ENCODE measurements around the gene POC1A. TPM values are rescaled to one million over a fixed set of nuclear protein-coding genes. Genes with fewer than 3 reads are reported as not detected.

POC1A gene
- total and polyA plus RNA-seq, 2 of the 8 experiments (the other 6 are each of a cell fraction or from before 2014, with no cell fraction given), result 35.7 to 39.2 TPM

DNA sequence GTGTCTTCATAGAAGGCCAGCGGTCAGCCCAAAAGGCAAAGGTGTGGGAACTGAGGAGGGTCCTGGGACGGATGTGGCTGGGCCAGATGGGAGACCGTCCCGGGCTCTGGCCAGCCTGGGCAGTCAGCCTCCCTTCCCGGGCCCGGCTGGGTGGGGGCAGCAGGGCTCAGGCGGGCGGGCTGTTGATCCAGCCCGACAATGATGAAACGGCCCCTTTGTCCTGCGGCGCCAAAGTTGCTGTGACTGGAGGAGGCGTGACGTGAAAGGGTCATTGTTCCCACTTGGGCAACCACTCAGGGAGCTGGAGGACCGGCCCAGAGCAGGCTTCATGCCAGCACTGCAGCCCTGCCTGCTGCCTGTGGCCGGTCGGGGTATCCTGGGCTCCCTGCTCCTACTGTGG is 114.4 kb downstream of the POC1A start:
- H4K91ac ChIP-seq (replicated peaks; ENCODE audit: insufficient read length, low read length), result no peak overlapping the region
- H3K79me1 ChIP-seq (ENCODE audit: low read depth, low read length), result no peaks in the 10 kb centered on the region
- H3K9me3 ChIP-seq (ENCODE audit: insufficient read depth in 2 of 2, low read depth in 1 of 2, low read length in 1 of 2), result no peaks in the 10 kb centered on the region
- no peak overlapping the region for H2BK5ac ChIP-seq (ENCODE audit: low read depth, low read length)
- no peak overlapping the region for H3K56ac ChIP-seq (replicated peaks; ENCODE audit: insufficient read length, low read depth, low read length)
- H2BK12ac ChIP-seq (ENCODE audit: low read depth, low read length), result no peak overlapping the region
- no peak overlapping the region for H3K4ac ChIP-seq (replicated peaks; ENCODE audit: insufficient read length, low read depth, low read length)
- H3K79me2 ChIP-seq (ENCODE audit: control insufficient read depth in 1 of 2, insufficient read depth in 2 of 2, low read length in 2 of 2), result no peaks in the 10 kb centered on the region
- no peaks in the 10 kb centered on the region for H3K27me3 ChIP-seq (replicated peaks in 1 of 4; ENCODE audit: control insufficient read depth in 3 of 4, extremely low read depth in 1 of 4, insufficient read depth in 3 of 4, low read length in 3 of 4)
- no peak overlapping the region for H2BK15ac ChIP-seq (ENCODE audit: low read length)
- H3K4me1 ChIP-seq (replicated peaks in 1 of 4; ENCODE audit: control insufficient read depth in 3 of 4, insufficient read depth in 4 of 4, low read length in 3 of 4), result peaks cover 0 to 4% (median 1%) of the 10 kb centered on the region in 4 experiments; a peak in 2 of 7 replicates
- H2AFZ ChIP-seq (ENCODE audit: low read length), result no peak overlapping the region
- no peak for FAIRE-seq
- WGBS, 2 experiments (ENCODE audit: extremely low coverage in 1 of 2, insufficient coverage in 1 of 2, insufficient read length in 1 of 2, insufficient replicate concordance in 2 of 2, low coverage in 1 of 2, low lambda C conversion rate in 2 of 2, missing lambda C conversion rate in 1 of 2), result 99% methylated on average over 12 of the region's 17 CpGs; no CpG with 5 or more reads in 1 of the 2 experiments
- CTCF ChIA-PET (ENCODE audit: partially characterized antibody), result interaction anchor here (1.0 to 33.0 kb wide), 7 partner anchors 11 to 104 kb away, joined by 3 to 984 read pairs (median 48); partner anchors contain the start of gene DUSP7
- no peak overlapping the region for H3K4me2 ChIP-seq (ENCODE audit: insufficient read depth in 1 of 2, low read depth in 2 of 2, low read length in 2 of 2)
- H2AK5ac ChIP-seq (ENCODE audit: low read depth, low read length), result no peak overlapping the region
- H3K36me3 ChIP-seq (ENCODE audit: control insufficient read depth in 2 of 4, insufficient read depth in 4 of 4, low read length in 3 of 4), result no peaks in the 10 kb centered on the region
- no peak overlapping the region for H4K5ac ChIP-seq (ENCODE audit: insufficient read length, low read depth, low read length)
- no peaks in the 10 kb centered on the region for H4K20me1 ChIP-seq (replicated peaks in 1 of 2; ENCODE audit: control insufficient read depth in 1 of 2, insufficient read depth in 2 of 2, low read length in 2 of 2)
- no peak overlapping the region for H2BK20ac ChIP-seq (ENCODE audit: low read length)
- H3K23me2 ChIP-seq (ENCODE audit: low read depth, low read length), result no peaks in the 10 kb centered on the region
- POLR2A ChIA-PET (ENCODE audit: partially characterized antibody), result interaction anchor here (0.9 to 2.1 kb wide), 4 partner anchors 8 to 44 kb away, joined by 3 to 8 read pairs (median 4); partner anchors contain the start of gene RPL29
- no peak overlapping the region for H3K9ac ChIP-seq (replicated peaks in 1 of 4; ENCODE audit: extremely low read depth in 1 of 4, low read depth in 3 of 4, low read length in 3 of 4)
- no peak overlapping the region for H2BK120ac ChIP-seq (replicated peaks; ENCODE audit: low read depth, low read length)
- no peak overlapping the region for H3K14ac ChIP-seq (ENCODE audit: insufficient read length)
- no peak overlapping the region for H3K27ac ChIP-seq (ENCODE audit: low read depth, low read length)
- H3K4me3 ChIP-seq (ENCODE audit: extremely low read depth in 1 of 4, insufficient read depth in 2 of 4, low read depth in 3 of 4, low read length in 4 of 4), result no peak overlapping the region
- no peak overlapping the region for H3K18ac ChIP-seq (ENCODE audit: extremely low read depth, low read length)
- DNase-seq (ENCODE audit: low read depth in 1 of 2, low spot score in 2 of 2), result no peak
- no peak overlapping the region for H3K23ac ChIP-seq (ENCODE audit: insufficient read length)
- H4K8ac ChIP-seq (ENCODE audit: extremely low read depth, insufficient read depth, low read length), result no peak overlapping the region
- TF ChIP-seq JUND (IDR thresholded peaks at IDR 0.05; ENCODE audit: low read length), result no peak
- no peak for TF ChIP-seq TCF12 (IDR thresholded peaks at IDR 0.05; ENCODE audit: low read depth, low read length)
- TF ChIP-seq KDM4A (IDR thresholded peaks at IDR 0.05; ENCODE audit: low read depth, low read length, severe bottlenecking), result no peak
- no peak for TF ChIP-seq BCL11A (IDR thresholded peaks at IDR 0.05; ENCODE audit: low read depth in 2 of 2, low read length in 2 of 2)
- TF ChIP-seq YY1 (IDR thresholded peaks at IDR 0.05; ENCODE audit: low read depth, low read length), result no peak
- no peak for TF ChIP-seq BACH1 (IDR thresholded peaks at IDR 0.05; ENCODE audit: low read length)
- no peak for TF ChIP-seq KDM5A (IDR thresholded peaks at IDR 0.05; ENCODE audit: low read length)

Data from H1 (cell line).